HCT116 (cell line): ENCODE measurements around the gene NR2F1-AS1.

ENCODE experiments used
- ATF3 ChIP-seq: IDR thresholded peaks from 2 replicates; pipeline ENCODE4 v1.6.1; 2012
- CTCF ChIP-seq, 3 experiments: fragments of 200-600 bp in 1 of 3; sonication (generic) in 1 of 3; IDR thresholded peaks in 2 of 3; conservative IDR thresholded peaks in 1 of 3; 2 replicates each; pipeline ENCODE4 v1.5.1; 2012 to 2017; ENCODE audit warnings: low read depth in 2 of 3, low read length in 2 of 3, antibody characterized with exemption in 1 of 3, borderline replicate concordance in 1 of 3, control low read depth in 1 of 3, mild to moderate bottlenecking in 1 of 3, mixed read lengths in 1 of 3, mixed run types in 1 of 3, moderate library complexity in 1 of 3; ENCODE audit not compliant: insufficient read depth in 1 of 3
- EZH2 ChIP-seq: fragments of 200-600 bp; sonication (generic); IDR thresholded peaks from 2 replicates; pipeline ENCODE4 v1.6.1; 2017; ENCODE audit warnings: antibody characterized with exemption, mixed run types
- MAX ChIP-seq: IDR thresholded peaks from 2 replicates; pipeline ENCODE4 v1.6.1; 2012
- POLR2A ChIP-seq: IDR thresholded peaks from 2 replicates; pipeline ENCODE4 v1.7.0; 2011; ENCODE audit warnings: borderline replicate concordance; ENCODE audit not compliant: insufficient read depth, insufficient read length; ENCODE audit errors: extremely low read depth
- RAD21 ChIP-seq: IDR thresholded peaks from 2 replicates; pipeline ENCODE4 v1.6.1; 2012; ENCODE audit warnings: low read depth, mild to moderate bottlenecking
- REST ChIP-seq: IDR thresholded peaks from 2 replicates; pipeline ENCODE4 v1.6.1; 2012; ENCODE audit warnings: low read depth
- SP1 ChIP-seq: IDR thresholded peaks from 2 replicates; pipeline ENCODE4 v1.6.1; 2012; ENCODE audit warnings: low read depth
- TCF7L2 ChIP-seq: IDR thresholded peaks from 2 replicates; pipeline ENCODE4 v1.7.0; 2011; ENCODE audit warnings: borderline replicate concordance, inconsistent platforms; ENCODE audit not compliant: insufficient read depth, insufficient read length; ENCODE audit errors: extremely low read depth
- ZFX ChIP-seq: fragments of 450-650 bp; IDR thresholded peaks from 2 replicates; pipeline ENCODE4 v1.6.1; 2017

- no peak for TF ChIP-seq CTCF (IDR thresholded peaks at IDR 0.05 in 2 of 3, conservative IDR thresholded peaks at IDR 0.05 in 1 of 3; ENCODE audit: borderline replicate concordance in 1 of 3, insufficient read depth in 1 of 3, low read depth in 2 of 3, low read length in 2 of 3)
- no peak for TF ChIP-seq ZFX
- no peak for TF ChIP-seq TCF7L2
- TF ChIP-seq MAX: no peak
- TF ChIP-seq POLR2A: no peak
- TF ChIP-seq ATF3: no peak
- TF ChIP-seq EZH2: no peak
- no peak for TF ChIP-seq REST
- no peak for TF ChIP-seq RAD21
- TF ChIP-seq SP1: no peak
These were observed 40.3 kb upstream of the NR2F1-AS1 start for GRCh38 chr5:93621327-93621798.
